GM21825 (cell line): ENCODE results near the gene EPB41L2.
"Not testable (repeated sequence)": the region's sequence is repeated elsewhere in the genome, so short reads cannot be mapped to it uniquely, and the experiment has no call there.

Experiments
- ATAC-seq: cut with Tn5 transposase; IDR thresholded peaks from one replicate; pipeline ENCODE4 v1.9.1; 2021; ENCODE audit warnings: mild to moderate bottlenecking, moderate library complexity; ENCODE audit not compliant: unreplicated experiment

The EPB41L2 gene

DNA sequence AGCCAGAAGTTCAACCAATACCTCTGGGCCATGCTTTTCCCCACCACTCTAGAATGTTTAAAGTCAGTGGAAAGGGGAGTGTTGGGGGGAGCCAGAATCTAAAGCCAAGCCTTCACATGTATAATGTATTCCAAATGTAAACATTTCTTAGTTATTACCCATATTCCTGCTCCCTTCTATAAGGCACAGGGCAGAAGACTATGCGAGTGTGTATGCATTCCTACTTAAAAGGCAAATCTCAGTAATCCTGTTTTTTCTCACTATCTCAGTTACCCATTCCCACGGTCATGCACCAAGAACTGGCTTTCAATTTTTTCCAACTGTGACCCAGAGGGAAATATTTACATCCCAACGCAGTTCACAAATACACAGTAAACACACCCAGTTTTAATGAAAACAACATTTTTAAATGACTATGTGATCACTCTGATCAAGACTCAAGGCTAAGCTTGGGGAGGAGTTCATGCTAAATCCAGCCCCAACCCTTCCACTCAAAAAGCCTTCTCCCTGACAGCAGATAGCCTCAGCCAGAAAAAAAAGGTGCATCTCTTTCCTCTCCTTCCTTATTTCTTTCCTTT, 57.5 kb downstream of the EPB41L2 start:
- ATAC-seq: no peak

DNA sequence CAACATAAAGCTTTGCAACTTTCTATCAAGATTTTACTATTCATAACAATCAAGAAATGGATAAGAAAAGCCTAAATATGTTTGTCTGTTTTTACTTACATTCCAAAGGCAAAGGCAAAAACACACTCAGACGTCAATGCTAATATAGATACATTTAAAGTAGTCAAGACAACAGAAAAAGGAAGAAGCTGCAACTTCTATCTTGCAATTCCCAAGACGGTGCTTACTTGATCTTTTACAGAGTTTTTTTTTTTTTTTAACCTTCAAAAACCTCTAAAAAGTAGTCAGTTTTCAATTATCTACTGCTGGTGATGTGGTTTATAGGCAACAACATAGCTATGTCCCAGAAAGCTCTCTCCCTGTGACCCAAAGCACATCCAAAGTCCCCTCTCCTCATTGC, 58.1 kb downstream of the EPB41L2 start:
- ATAC-seq: no peak

- no peak for ATAC-seq
Measured at GRCh38 chr6:131004387-131004755, 58.7 kb downstream of the EPB41L2 start.

DNA sequence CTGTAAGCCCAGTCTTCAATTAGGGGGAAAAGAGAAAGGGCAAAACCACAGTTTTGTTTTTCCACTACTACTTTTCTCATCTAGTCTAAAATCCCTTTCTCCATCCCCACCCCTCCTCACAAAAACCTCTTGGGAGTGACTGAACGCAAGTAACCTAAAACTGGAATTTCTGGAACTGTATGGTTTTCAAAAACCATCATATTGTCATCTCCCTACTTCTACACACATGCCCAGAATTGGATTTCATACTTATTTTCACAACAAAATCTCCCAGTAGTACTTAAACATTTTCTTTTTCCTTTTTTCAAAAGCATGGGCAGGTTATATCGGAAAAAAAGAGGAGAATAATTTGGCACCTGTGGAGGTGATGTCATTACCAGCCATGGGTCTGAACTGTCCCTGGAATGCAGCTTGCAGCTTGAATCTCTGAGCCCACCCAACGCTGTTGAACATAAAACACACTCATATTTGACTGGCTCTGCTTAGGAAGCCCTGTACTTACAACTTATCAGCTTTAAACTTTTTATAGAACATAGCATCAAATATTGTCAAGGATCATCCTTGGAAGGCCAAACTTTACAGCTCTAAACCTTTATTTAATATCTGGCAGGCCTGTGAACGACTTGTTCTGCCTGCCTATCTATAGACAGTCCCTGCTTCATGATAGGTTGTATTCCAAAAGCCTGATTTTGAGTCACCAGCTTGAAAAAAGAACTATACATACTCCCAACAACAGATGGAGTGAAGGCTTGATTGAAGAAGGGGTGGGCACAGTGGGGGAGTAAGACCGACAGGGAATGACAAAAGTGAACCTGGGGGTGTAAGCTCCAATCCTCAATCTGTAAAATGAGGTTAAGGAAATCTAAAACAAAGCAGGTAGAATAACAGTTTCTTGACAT, 59.3 kb downstream of the EPB41L2 start:
- no peak for ATAC-seq

- ATAC-seq: no peak
Measured at GRCh38 chr6:131002661-131002980, 60.4 kb downstream of the EPB41L2 start.

DNA sequence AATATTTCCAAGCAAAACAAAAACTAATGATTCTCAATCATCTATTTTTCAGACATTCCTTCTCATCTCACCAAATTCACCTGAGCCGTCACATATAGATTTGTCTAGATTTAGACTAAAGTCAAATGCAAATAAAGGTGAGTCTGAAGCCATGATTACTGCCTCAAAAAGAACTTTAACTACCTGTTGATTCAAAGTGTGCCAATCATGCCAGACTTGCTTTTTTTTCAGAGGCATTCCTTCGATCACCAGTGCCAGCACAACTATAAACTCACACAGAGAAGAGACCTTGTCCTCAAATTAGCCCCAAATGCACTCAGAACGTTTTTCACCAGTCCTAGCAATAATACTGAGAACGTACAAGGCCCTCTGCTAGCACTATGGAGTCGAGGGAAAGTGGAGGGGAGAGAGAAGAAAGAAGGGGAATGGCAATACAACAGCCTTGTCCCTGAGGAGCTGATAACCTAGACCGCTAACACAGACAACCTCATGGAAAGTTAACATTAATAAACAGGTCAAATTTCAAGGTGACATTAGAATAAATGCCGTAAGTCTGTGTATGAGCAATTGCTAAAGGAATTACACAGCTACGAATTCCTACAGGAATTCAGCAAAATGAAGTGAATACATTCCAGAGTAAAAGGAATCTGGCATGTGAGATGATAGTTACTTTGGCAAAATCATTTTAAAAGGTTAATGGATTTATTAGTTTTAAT, 60.9 kb downstream of the EPB41L2 start:
- no peak for ATAC-seq

- no peak for ATAC-seq
Measured at GRCh38 chr6:131001111-131001736, 61.8 kb downstream of the EPB41L2 start.

DNA sequence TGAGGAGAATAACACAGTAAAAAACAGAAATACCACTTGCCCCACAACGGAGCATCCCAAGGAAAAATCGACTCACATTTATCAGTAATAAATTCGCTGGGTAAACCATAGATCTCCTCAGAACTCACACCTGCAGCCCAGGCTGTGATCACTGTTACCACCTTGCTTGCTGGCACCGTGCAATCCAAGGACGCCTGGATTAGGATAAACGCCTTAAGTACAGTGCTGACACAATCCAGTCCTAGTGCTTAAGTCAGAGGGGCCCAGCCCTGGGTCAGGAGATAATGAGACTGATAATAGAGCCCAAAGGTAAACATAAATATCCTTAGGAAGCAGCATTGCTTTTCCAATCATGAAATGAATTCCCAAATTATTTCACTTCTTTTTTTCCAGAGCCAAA, 62.5 kb downstream of the EPB41L2 start:
- ATAC-seq: no peak

DNA sequence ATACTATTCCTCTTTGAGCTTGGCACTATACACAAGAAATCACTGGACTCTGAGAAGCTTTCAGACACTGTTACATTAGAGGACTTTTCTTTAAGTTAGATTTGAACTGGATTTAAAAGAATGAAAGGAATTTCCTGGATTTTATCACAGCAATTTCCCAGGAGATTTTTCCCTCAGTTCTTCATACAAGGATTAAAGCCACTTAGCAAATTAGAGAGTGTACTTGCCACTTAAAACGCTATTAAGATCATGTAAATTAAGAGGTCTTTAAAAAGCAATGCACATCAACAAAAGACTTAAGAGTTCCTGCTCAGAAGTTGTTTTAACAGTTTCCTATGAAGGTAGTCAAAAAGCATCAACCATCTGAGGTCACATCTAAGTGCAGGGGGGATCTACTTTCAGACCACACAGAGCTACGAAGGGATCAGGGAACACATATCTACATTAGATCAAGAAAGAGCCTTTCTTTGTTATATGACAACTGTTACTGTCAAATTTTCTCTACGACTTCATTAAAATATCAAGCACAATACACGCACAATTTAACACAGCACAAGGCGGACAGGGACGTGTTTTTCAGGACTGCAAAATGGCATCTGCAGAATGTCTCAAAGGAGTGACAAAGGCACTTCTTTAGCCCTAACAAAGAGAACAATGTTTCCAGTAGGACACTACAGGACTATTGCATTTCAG, 65.8 kb downstream of the EPB41L2 start:
- no peak for ATAC-seq

- ATAC-seq: no peak
Measured at GRCh38 chr6:130996635-130997034, 66.4 kb downstream of the EPB41L2 start.

DNA sequence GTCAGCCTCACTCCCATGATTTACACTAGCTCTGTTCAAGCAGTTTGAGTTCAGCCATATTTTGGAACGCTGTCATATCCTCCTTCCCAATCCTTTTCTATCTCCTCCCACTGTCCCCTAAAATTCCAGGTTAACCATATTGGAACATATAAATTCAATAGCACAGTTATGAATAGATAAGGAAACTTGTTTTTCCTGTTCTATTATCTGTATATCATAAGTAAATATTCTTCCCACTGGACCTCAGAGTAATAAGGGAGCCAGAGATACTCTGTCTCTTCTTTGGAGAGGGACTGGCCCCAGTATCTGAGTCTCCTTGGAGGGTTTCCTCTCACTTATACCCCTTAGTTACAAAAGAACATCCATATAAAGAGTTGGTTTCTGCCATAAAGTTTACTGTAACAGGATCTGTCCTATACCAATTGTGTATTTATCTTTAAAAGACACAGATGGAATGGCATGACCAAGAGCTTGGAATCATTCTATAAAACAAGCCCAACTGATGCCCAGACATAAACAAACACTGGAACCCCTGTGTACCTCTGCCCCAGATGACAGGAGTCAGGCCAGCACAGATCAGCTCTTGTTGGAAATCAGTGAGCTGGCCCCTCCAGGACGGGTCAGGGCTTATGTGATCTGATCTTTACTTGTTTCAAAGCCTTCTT, 67.1 kb downstream of the EPB41L2 start:
- ATAC-seq: no peak

- no peak for ATAC-seq
Measured at GRCh38 chr6:130994319-130995097, 68.5 kb downstream of the EPB41L2 start.

- ATAC-seq: no peak
Measured at GRCh38 chr6:130993292-130993765, 69.7 kb downstream of the EPB41L2 start.

DNA sequence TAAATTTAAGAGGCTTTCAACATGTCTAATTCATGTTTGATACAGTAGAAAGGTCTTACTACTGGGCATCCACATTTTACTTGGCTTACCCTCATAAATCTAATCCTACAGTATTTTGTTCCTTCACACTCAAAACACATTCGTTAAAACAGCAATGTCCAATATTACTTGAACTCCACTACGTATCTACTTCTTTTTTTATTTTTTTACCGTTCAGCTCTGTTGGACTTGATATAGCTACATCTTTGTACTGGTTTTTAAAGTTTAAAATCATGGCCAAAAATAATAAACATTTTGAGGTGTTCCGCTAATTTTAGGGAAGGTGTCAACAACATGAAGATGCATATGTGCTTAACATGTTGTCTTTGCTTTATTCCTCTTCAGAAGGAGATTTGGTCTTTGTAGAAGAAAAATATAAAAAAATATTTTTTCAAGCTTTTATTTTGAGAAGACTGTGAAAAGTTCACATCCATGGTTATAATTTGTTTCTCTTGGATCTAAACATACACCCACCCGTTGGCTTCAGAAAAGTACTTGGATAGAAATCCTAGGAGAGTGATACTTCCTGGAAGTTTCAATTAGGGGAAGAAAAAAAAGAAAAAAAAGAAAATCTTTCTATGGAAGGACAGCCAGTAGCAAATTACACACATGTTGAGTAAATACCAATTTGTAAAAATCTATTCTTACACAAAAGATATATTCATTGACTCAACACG, 71.5 kb downstream of the EPB41L2 start:
- no peak for ATAC-seq

GRCh38 chr6:130987539-130987938, 75.5 kb downstream of the EPB41L2 start:
- ATAC-seq: not testable (repeated sequence)

GRCh38 chr6:130985115-130985514, 77.9 kb downstream of the EPB41L2 start:
- no peak for ATAC-seq

- peak; percentile 70 for ATAC-seq
Measured at GRCh38 chr6:130982941-130983456, 80.0 kb downstream of the EPB41L2 start.

- ATAC-seq: no peak
Measured at GRCh38 chr6:130982135-130982534, 80.9 kb downstream of the EPB41L2 start.

GRCh38 chr6:130981409-130981808, 81.6 kb downstream of the EPB41L2 start:
- no peak for ATAC-seq
